Activated naive CD4-positive, alpha-beta T cell treated with anti-CD3 and anti-CD28 coated beads, Interleukin-2, amount 50 U/mL, for 24 hours (primary cell): Measurements from ENCODE around the gene HIGD1A.
A peak's percentile ranks its signal among the peaks of the same experiment; 100 is the strongest.
"Not testable (repeated sequence)": the region's sequence is repeated elsewhere in the genome, so short reads cannot be mapped to it uniquely, and the experiment has no call there.

ENCODE experiments used
- H3K27ac Mint-ChIP-seq: one replicate; pipeline ENCODE4 v1.8.0; 2021; ENCODE audit warnings: mild to moderate bottlenecking, mixed read lengths
- H3K27me3 Mint-ChIP-seq: one replicate; pipeline ENCODE4 v1.8.0; 2021; ENCODE audit warnings: mixed read lengths
- H3K36me3 Mint-ChIP-seq: one replicate; pipeline ENCODE4 v1.8.0; 2021; ENCODE audit warnings: mixed read lengths
- H3K4me1 Mint-ChIP-seq: one replicate; pipeline ENCODE4 v1.8.0; 2021; ENCODE audit warnings: mixed read lengths
- H3K4me3 Mint-ChIP-seq: one replicate; pipeline ENCODE4 v1.8.0; 2021; ENCODE audit warnings: mild to moderate bottlenecking, mixed read lengths
- H3K9me3 Mint-ChIP-seq: one replicate; pipeline ENCODE4 v1.8.0; 2021; ENCODE audit warnings: mixed read lengths

Gene HIGD1A

GRCh38 chr3:42814246-42814645, 10.0 kb upstream of the HIGD1A start:
- Mint-ChIP-seq H3K36me3 (no peaks in the 10 kb centered on the region), H3K27me3 (no peaks in the 10 kb centered on the region), H3K27ac (no peak overlapping the region), H3K4me3 (no peak overlapping the region), H3K4me1 (no peaks in the 10 kb centered on the region), H3K9me3 (no peaks in the 10 kb centered on the region)

- not testable (repeated sequence) for H3K27me3 Mint-ChIP-seq, H3K36me3 Mint-ChIP-seq, H3K4me3 Mint-ChIP-seq, H3K27ac Mint-ChIP-seq, H3K9me3 Mint-ChIP-seq, H3K4me1 Mint-ChIP-seq
These were observed 7.0 kb upstream of the HIGD1A start for GRCh38 chr3:42811118-42811883.

- not testable (repeated sequence) for H3K27me3 Mint-ChIP-seq, H3K4me1 Mint-ChIP-seq, H3K4me3 Mint-ChIP-seq
These were observed 6.4 kb upstream of the HIGD1A start for GRCh38 chr3:42810706-42811105.

GRCh38 chr3:42809202-42809601, 4.9 kb upstream of the HIGD1A start, which contains the start of gene ACKR2:
ACKR2 (plus strand) TSS chr3:42809445; CDS start chr3:42864503, 55,058 bp downstream.
- Mint-ChIP-seq H3K36me3 (no peaks in the 10 kb centered on the region), H3K4me3 (no peak within 1 kb of the TSS), H3K27ac (no peak within 1 kb of the TSS), H3K4me1 (no peaks in the 10 kb centered on the region), H3K9me3 (no peaks in the 10 kb centered on the region), H3K27me3 (peaks cover 4% of the 10 kb centered on the region)

More at GRCh38 chr3:42810706-42811105, 6.4 kb upstream of the HIGD1A start:
- H3K9me3 Mint-ChIP-seq, H3K27ac Mint-ChIP-seq, H3K36me3 Mint-ChIP-seq: not testable (repeated sequence)

- Mint-ChIP-seq H3K27me3 (peaks cover 4% of the 10 kb centered on the region), H3K27ac (no peak overlapping the region), H3K36me3 (peaks cover 1% of the 10 kb centered on the region), H3K4me3 (no peak overlapping the region), H3K9me3 (no peaks in the 10 kb centered on the region), H3K4me1 (peaks cover 4% of the 10 kb centered on the region)
These were observed 3.6 kb upstream of the HIGD1A start for GRCh38 chr3:42807929-42808328.

GRCh38 chr3:42805141-42805821, 991 bp upstream of the HIGD1A start:
- no peak overlapping the region for H3K27ac Mint-ChIP-seq
- H3K36me3 Mint-ChIP-seq, result peaks cover 5% of the 10 kb centered on the region
- H3K4me1 Mint-ChIP-seq, result peaks cover 26% of the 10 kb centered on the region
- H3K9me3 Mint-ChIP-seq, result no peaks in the 10 kb centered on the region
- H3K27me3 Mint-ChIP-seq, result peaks cover 4% of the 10 kb centered on the region
- peak overlapping the region; percentile 96 for H3K4me3 Mint-ChIP-seq

GRCh38 chr3:42804831-42805132, 492 bp upstream of the HIGD1A start:
- H3K9me3 Mint-ChIP-seq, result no peaks in the 10 kb centered on the region
- peaks cover 31% of the 10 kb centered on the region for H3K4me1 Mint-ChIP-seq
- peak overlapping the region; percentile 96 for H3K4me3 Mint-ChIP-seq
- no peak overlapping the region for H3K27ac Mint-ChIP-seq
- H3K36me3 Mint-ChIP-seq, result peaks cover 5% of the 10 kb centered on the region
- peaks cover 4% of the 10 kb centered on the region for H3K27me3 Mint-ChIP-seq

- Mint-ChIP-seq H3K27ac (peak overlapping the region; percentile 88), H3K27me3 (peaks cover 2% of the 10 kb centered on the region), H3K9me3 (no peaks in the 10 kb centered on the region), H3K36me3 (peaks cover 5% of the 10 kb centered on the region), H3K4me1 (peaks cover 36% of the 10 kb centered on the region), H3K4me3 (peak overlapping the region; percentile 96)
These were observed 730 bp downstream of the HIGD1A start for GRCh38 chr3:42803414-42804105.

GRCh38 chr3:42802876-42803413, 1.3 kb downstream of the HIGD1A start:
- H3K9me3 Mint-ChIP-seq, result no peaks in the 10 kb centered on the region
- H3K27me3 Mint-ChIP-seq, result peaks cover 2% of the 10 kb centered on the region
- no peak overlapping the region for H3K27ac Mint-ChIP-seq
- peak overlapping the region; percentile 96 for H3K4me3 Mint-ChIP-seq
- peaks cover 5% of the 10 kb centered on the region for H3K36me3 Mint-ChIP-seq
- peaks cover 36% of the 10 kb centered on the region for H3K4me1 Mint-ChIP-seq

- Mint-ChIP-seq H3K9me3 (no peaks in the 10 kb centered on the region), H3K4me3 (peak overlapping the region; percentile 42), H3K27ac (no peak overlapping the region), H3K36me3 (peaks cover 5% of the 10 kb centered on the region), H3K27me3 (peaks cover 2% of the 10 kb centered on the region), H3K4me1 (peaks cover 36% of the 10 kb centered on the region)
These were observed 2.5 kb downstream of the HIGD1A start for GRCh38 chr3:42801784-42802183.

GRCh38 chr3:42801048-42801620, 3.2 kb downstream of the HIGD1A start:
- no peak overlapping the region for H3K27ac Mint-ChIP-seq
- H3K36me3 Mint-ChIP-seq, result peaks cover 7% of the 10 kb centered on the region
- H3K4me3 Mint-ChIP-seq, result no peak overlapping the region
- peaks cover under 1% of the 10 kb centered on the region for H3K27me3 Mint-ChIP-seq
- no peaks in the 10 kb centered on the region for H3K9me3 Mint-ChIP-seq
- H3K4me1 Mint-ChIP-seq, result peaks cover 36% of the 10 kb centered on the region

GRCh38 chr3:42800251-42800650, 4.0 kb downstream of the HIGD1A start:
- H3K9me3 Mint-ChIP-seq, result no peaks in the 10 kb centered on the region
- peaks cover 7% of the 10 kb centered on the region for H3K36me3 Mint-ChIP-seq
- H3K27ac Mint-ChIP-seq, result no peak overlapping the region
- H3K27me3 Mint-ChIP-seq, result no peaks in the 10 kb centered on the region
- peaks cover 44% of the 10 kb centered on the region for H3K4me1 Mint-ChIP-seq
- no peak overlapping the region for H3K4me3 Mint-ChIP-seq

GRCh38 chr3:42799376-42799775, 4.9 kb downstream of the HIGD1A start:
- H3K27me3 Mint-ChIP-seq, result no peaks in the 10 kb centered on the region
- H3K4me1 Mint-ChIP-seq, result peaks cover 44% of the 10 kb centered on the region
- H3K4me3 Mint-ChIP-seq, result no peak overlapping the region
- H3K36me3 Mint-ChIP-seq, result peaks cover 7% of the 10 kb centered on the region
- H3K9me3 Mint-ChIP-seq, result no peaks in the 10 kb centered on the region
- no peak overlapping the region for H3K27ac Mint-ChIP-seq

- Mint-ChIP-seq H3K4me1 (peaks cover 33% of the 10 kb centered on the region), H3K27me3 (no peaks in the 10 kb centered on the region), H3K27ac (no peak overlapping the region), H3K36me3 (peaks cover 4% of the 10 kb centered on the region), H3K9me3 (no peaks in the 10 kb centered on the region), H3K4me3 (no peak overlapping the region)
These were observed 7.9 kb downstream of the HIGD1A start for GRCh38 chr3:42796332-42796885.

- H3K27me3 Mint-ChIP-seq, result no peaks in the 10 kb centered on the region
- H3K4me3 Mint-ChIP-seq, result no peak overlapping the region
- peaks cover 30% of the 10 kb centered on the region for H3K4me1 Mint-ChIP-seq
- no peak overlapping the region for H3K27ac Mint-ChIP-seq
- peaks cover 6% of the 10 kb centered on the region for H3K36me3 Mint-ChIP-seq
- H3K9me3 Mint-ChIP-seq, result no peaks in the 10 kb centered on the region
These were observed 8.6 kb downstream of the HIGD1A start for GRCh38 chr3:42795621-42796181.
